ENCODE data around the gene N4BP2. TPM values are rescaled to one million over a fixed set of nuclear protein-coding genes. Genes with fewer than 3 reads are reported as not detected.

Gene N4BP2
- 2.5 and 3.5 TPM in 2 replicates for total RNA-seq

GRCh38 chr4:40056716-40057585 lies at the start of gene N4BP2:
TSS of gene N4BP2 (plus strand) at chr4:40056850. CDS start at chr4:40097341, 40,491 bp downstream.

GRCh38 chr4:40196724-40197281 lies 140.2 kb downstream of the N4BP2 start, which contains the start of gene RHOH:
TSS of gene RHOH (plus strand) at chr4:40197031. CDS start at chr4:40243387, 46,356 bp downstream.

Other genes with a start within 250 kb of the N4BP2 start
- gene PDS5A, start 78.9 kb upstream of the N4BP2 start, total RNA-seq: 59.3 and 60.7 TPM in 2 replicates
- gene RHOH, start 140.2 kb downstream of the N4BP2 start, total RNA-seq: not detected in 2 replicates